Uterus (tissue), 2 donors: ENCODE data around the gene PRAF2.

Experiments
- POLR2A ChIP-seq, 2 donors: fragments of 450-650 bp; IDR thresholded peaks; one replicate each; pipeline ENCODE4 v1.6.1; 2016; ENCODE audit warnings: antibody characterized with exemption in 2 of 2, mild to moderate bottlenecking in 1 of 2, moderate library complexity in 1 of 2
- TF ChIP-seq, protein P1 (sequence below), 4 experiments: fragments of 200-600 bp in 2 of 4; fragments of 450-650 bp in 2 of 4; sonication (generic) in 2 of 4; IDR thresholded peaks; one replicate each; pipeline ENCODE4 v1.5.1; 2016 to 2019; ENCODE audit warnings: antibody characterized with exemption in 4 of 4, mild to moderate bottlenecking in 2 of 4, moderate library complexity in 1 of 4

DNA sequence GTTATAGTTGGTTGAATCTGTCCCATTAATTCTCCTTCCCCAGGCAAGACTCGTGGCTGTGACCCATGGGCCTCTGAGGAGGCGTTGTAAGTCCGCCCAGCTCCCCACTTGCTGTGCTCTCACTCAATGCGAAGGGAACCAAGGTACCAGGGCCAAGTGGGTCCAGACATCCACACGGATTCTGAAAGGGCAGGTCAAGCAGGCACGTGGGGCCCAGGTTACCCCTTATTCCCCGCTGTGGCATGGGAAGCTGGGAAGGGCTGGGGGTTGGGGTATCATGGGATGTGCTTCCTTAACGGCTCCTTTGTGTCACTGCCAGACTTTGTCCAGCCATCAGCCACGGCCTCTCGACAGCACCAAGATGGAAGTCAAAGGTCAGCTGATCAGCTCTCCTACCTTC, 11.9 kb downstream of the PRAF2 start:
- TF ChIP-seq POLR2A (IDR thresholded peaks at IDR 0.05) = no peak
- TF ChIP-seq, protein P1, sequence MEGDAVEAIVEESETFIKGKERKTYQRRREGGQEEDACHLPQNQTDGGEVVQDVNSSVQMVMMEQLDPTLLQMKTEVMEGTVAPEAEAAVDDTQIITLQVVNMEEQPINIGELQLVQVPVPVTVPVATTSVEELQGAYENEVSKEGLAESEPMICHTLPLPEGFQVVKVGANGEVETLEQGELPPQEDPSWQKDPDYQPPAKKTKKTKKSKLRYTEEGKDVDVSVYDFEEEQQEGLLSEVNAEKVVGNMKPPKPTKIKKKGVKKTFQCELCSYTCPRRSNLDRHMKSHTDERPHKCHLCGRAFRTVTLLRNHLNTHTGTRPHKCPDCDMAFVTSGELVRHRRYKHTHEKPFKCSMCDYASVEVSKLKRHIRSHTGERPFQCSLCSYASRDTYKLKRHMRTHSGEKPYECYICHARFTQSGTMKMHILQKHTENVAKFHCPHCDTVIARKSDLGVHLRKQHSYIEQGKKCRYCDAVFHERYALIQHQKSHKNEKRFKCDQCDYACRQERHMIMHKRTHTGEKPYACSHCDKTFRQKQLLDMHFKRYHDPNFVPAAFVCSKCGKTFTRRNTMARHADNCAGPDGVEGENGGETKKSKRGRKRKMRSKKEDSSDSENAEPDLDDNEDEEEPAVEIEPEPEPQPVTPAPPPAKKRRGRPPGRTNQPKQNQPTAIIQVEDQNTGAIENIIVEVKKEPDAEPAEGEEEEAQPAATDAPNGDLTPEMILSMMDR (IDR thresholded peaks at IDR 0.05) = no peak
